HFFc6 (cell line): ENCODE measurements around the gene RPL5. TPM values are rescaled to one million over a fixed set of nuclear protein-coding genes. Genes with fewer than 3 reads are reported as not detected.

Experiments used
- DNase-seq: peaks from one replicate; pipeline ENCODE4 v3.0.0-alpha.2; 2018
- H3K27ac Mint-ChIP-seq: 2 replicates; pipeline ENCODE4 v1.8.0; 2020; ENCODE audit warnings: mild to moderate bottlenecking, mixed read lengths
- H3K27me3 Mint-ChIP-seq: 2 replicates; pipeline ENCODE4 v1.8.0; 2021; ENCODE audit warnings: mild to moderate bottlenecking, moderate library complexity, mixed read lengths; ENCODE audit not compliant: insufficient read depth
- H3K36me3 Mint-ChIP-seq: 2 replicates; pipeline ENCODE4 v1.8.0; 2021; ENCODE audit warnings: low read depth, mixed read lengths
- H3K4me1 Mint-ChIP-seq: 2 replicates; pipeline ENCODE4 v1.8.0; 2020; ENCODE audit warnings: low read depth, mixed read lengths
- H3K4me3 Mint-ChIP-seq: 2 replicates; pipeline ENCODE4 v1.8.0; 2020; ENCODE audit warnings: mild to moderate bottlenecking, moderate library complexity, mixed read lengths
- H3K9me3 Mint-ChIP-seq: 2 replicates; pipeline ENCODE4 v1.8.0; 2020; ENCODE audit warnings: mild to moderate bottlenecking, mixed read lengths
- total RNA-seq, 6 experiments: library from RNA; stranded (reverse); fragmentation: NEBNext Ultra II Directional; extraction: Animal tissue kit (Norgen Biotek cat#: 25700); gene quantifications; 2 replicates in 1 of 6; 3 replicates in 5 of 6; pipeline ENCODE4 v1.2.3, GENCODE V29; 2021
- TF ChIP-seq, protein P1 (sequence below): fragments of 200-600 bp; sonication (generic); IDR thresholded peaks from 2 replicates; pipeline ENCODE4 v1.5.0; 2021; ENCODE audit warnings: antibody characterized with exemption, mild to moderate bottlenecking

RPL5 gene
- total RNA-seq, 6 experiments from 2014 or later = 851 to 1,006 (median 921) TPM

DNA sequence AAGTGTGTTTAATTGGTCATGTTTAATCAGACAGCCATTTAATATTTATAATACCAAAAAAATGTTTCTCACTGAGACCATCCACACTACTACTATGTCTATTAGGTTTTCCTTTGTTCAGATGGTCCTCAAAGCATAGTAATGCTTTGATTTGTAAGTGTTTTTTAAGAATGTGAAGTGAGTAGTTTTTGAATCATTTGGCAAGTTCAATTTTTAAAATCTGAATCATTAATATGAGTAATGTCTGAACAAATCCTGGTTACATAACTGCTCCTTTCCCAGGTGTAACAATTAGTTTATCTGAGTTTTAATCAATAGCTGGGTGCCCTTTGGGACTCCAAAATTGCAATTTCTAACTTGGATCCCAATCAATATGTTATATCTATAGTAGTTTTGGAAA is 23.5 kb upstream of the RPL5 start:
- TF ChIP-seq, protein P1, sequence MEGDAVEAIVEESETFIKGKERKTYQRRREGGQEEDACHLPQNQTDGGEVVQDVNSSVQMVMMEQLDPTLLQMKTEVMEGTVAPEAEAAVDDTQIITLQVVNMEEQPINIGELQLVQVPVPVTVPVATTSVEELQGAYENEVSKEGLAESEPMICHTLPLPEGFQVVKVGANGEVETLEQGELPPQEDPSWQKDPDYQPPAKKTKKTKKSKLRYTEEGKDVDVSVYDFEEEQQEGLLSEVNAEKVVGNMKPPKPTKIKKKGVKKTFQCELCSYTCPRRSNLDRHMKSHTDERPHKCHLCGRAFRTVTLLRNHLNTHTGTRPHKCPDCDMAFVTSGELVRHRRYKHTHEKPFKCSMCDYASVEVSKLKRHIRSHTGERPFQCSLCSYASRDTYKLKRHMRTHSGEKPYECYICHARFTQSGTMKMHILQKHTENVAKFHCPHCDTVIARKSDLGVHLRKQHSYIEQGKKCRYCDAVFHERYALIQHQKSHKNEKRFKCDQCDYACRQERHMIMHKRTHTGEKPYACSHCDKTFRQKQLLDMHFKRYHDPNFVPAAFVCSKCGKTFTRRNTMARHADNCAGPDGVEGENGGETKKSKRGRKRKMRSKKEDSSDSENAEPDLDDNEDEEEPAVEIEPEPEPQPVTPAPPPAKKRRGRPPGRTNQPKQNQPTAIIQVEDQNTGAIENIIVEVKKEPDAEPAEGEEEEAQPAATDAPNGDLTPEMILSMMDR = no peak
- peaks cover 61% of the 10 kb centered on the region for H3K4me1 Mint-ChIP-seq
- no peak overlapping the region for H3K27ac Mint-ChIP-seq
- no peaks in the 10 kb centered on the region for H3K9me3 Mint-ChIP-seq
- no peak overlapping the region for H3K4me3 Mint-ChIP-seq
- peaks cover 1% of the 10 kb centered on the region; the same call in 1 of the 2 replicates for H3K27me3 Mint-ChIP-seq
- H3K36me3 Mint-ChIP-seq = no peaks in the 10 kb centered on the region
- no peak for DNase-seq

DNA sequence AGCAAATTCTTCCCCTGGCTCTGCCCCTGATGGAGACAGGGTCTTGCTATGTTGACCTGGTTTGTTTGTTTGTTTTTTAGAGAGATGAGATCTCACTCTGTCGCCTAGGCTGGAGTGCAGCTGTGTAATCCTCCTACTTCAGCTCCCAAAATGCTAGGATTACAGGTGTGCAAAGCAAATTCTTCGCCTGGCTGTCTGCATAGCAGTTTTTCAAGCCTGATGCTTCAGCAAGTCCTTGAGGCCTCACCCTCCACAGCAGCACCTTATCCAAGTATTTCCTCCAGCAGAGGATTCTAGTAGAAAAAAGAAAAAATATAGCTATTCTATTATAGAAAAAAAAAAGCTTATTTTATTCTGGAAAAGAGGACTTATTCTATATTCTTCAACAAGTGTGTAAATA is 15.1 kb upstream of the RPL5 start:
- Mint-ChIP-seq H3K27me3 (peaks cover 2% of the 10 kb centered on the region), H3K27ac (no peak overlapping the region), H3K9me3 (no peaks in the 10 kb centered on the region), H3K4me3 (no peak overlapping the region), H3K36me3 (no peaks in the 10 kb centered on the region), H3K4me1 (peaks cover 18% of the 10 kb centered on the region)
- no peak for DNase-seq
- TF ChIP-seq, protein P1 = no peak

DNA sequence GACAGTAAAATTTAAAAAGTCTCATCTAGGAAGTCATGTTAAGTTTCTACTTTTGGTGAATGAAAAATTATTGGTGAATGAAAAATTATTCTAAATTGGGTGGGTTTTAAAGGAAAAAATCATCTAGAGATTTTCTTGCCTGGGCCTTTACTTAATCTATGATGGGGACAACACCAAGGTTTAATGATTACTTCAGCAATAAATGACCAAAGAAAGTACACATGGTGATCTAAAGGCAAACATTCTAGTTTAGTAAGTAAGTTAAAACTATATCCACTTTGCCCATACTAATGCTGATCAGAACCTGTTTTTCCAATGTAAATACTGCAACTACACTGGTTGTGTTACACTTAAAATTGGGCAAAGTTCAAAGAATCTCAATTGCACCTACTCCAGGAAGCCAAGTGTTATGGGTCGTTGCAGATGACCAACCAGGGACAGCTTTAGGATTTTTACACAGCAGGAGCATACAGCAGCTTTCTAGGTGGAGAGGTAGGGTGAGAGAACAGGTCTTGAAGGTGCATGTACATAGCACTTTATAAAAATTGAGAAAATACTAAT is 14.6 kb upstream of the RPL5 start:
- Mint-ChIP-seq H3K4me1 (peaks cover 18% of the 10 kb centered on the region), H3K36me3 (no peaks in the 10 kb centered on the region), H3K9me3 (no peaks in the 10 kb centered on the region), H3K27ac (no peak overlapping the region), H3K4me3 (no peak overlapping the region), H3K27me3 (peaks cover 2% of the 10 kb centered on the region)
- TF ChIP-seq, protein P1 = no peak
- no peak for DNase-seq

DNA sequence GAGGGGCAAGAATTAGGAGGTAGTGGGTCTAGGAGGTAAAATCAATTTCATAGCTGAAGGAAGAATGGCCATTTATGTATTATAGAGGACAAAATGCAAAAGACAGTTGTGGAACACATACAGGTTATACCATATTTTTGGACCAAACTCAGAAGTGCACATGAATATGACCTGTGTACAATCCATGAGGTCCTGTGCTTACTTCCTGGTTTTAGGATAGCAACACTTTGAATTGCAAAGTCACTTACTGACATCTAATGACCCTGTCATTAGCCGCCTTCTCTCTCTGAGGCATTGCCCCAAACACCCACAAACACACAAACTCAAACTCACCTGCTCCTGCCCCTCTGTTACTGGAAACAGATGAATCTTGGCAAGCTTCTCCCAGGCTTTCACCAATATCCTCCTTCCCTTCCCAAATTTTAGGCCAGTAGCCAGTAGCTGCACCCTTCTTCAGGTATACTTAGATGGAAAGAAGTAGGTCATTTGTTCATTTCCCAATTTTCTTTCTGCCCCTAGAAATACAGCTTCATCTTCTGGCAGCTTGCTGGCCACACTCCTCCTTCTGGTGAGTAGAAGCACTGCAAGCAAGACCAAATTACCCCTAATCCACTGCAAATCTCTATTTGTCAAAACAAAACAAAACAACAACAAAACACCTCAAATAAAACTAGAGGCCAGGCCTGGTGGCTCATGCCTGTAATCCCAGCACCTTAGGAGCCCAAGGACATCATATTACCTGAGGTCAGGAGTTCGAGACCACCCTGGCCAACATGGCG is 13.7 kb upstream of the RPL5 start:
- H3K27ac Mint-ChIP-seq = no peak overlapping the region
- TF ChIP-seq, protein P1 = peak; percentile 87
- no peaks in the 10 kb centered on the region for H3K9me3 Mint-ChIP-seq
- H3K36me3 Mint-ChIP-seq = no peaks in the 10 kb centered on the region
- DNase-seq = peak; percentile 50
- H3K4me3 Mint-ChIP-seq = no peak overlapping the region
- H3K4me1 Mint-ChIP-seq = peaks cover 27% of the 10 kb centered on the region
- H3K27me3 Mint-ChIP-seq = peaks cover 2% of the 10 kb centered on the region

DNA sequence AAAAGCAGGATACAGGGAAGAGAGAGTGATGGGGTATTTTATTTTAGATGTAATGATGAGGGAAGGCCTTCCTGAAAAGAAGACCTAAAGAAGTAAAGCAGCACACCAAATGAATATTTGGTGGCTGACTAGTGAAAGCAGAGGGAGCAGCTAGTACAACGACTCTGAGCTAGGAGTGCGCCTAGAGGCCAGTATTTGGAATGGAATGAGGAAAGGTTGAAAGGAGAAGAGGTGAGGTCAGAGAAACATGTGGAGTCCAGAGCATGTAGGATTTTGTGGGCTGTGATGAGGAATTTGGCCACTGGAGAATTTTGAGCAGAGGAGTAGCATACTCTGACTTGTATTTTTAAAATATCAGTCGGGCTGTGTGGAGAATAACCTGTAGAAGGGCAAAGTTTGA is 11.8 kb upstream of the RPL5 start:
- H3K27me3 Mint-ChIP-seq = peaks cover 2% of the 10 kb centered on the region
- H3K4me1 Mint-ChIP-seq = peaks cover 28% of the 10 kb centered on the region
- TF ChIP-seq, protein P1 = no peak
- H3K9me3 Mint-ChIP-seq = no peaks in the 10 kb centered on the region
- no peaks in the 10 kb centered on the region for H3K36me3 Mint-ChIP-seq
- DNase-seq = peak; percentile 39
- no peak overlapping the region for H3K4me3 Mint-ChIP-seq
- H3K27ac Mint-ChIP-seq = no peak overlapping the region
